A673 (cell line): Measurements from ENCODE around the gene RNFT2. TPM values are rescaled to one million over a fixed set of nuclear protein-coding genes. Genes with fewer than 3 reads are reported as not detected.

Experiments
- BruUV-seq: library from RNA; stranded (reverse); fragments of 400-500 nt; replicated peaks from 2 replicates; lab custom pipeline; 2021; lab: Mats Ljungman, UMichigan
- CTCF ChIA-PET: fragments of 300-600 bp; sonication (Branson Sonifier 250); formaldehyde crosslinking; loops from one replicate; lab custom pipeline; 2022; ENCODE audit warnings: antibody characterized with exemption; lab: Charles Lee
- POLR2A ChIA-PET: fragments of 300-600 bp; sonication (Branson Sonifier 250); formaldehyde crosslinking; loops from one replicate; lab custom pipeline; 2022; ENCODE audit warnings: antibody characterized with exemption; ENCODE audit not compliant: low non-redundant PET; lab: Charles Lee
- DNase-seq: peaks from one replicate; pipeline ENCODE4 v3.0.0-alpha.2; 2015; ENCODE audit warnings: low spot score
- H3K27ac ChIP-seq: fragments of 200-600 bp; sonication (generic); 2 replicates; pipeline ENCODE4 v1.5.1; 2016; ENCODE audit warnings: mixed run types, low read depth, mild to moderate bottlenecking, mixed read lengths, antibody characterized with exemption, low read length; ENCODE audit not compliant: poor library complexity, severe bottlenecking
- H3K27me3 ChIP-seq: fragments of 200-600 bp; sonication (generic); replicated peaks from 2 replicates; pipeline ENCODE4 v1.6.1; 2017; ENCODE audit warnings: mixed run types, low read depth, mild to moderate bottlenecking, mixed read lengths, antibody characterized with exemption, low read length; ENCODE audit not compliant: insufficient read depth, poor library complexity
- H3K36me3 ChIP-seq: fragments of 200-600 bp; sonication (generic); 2 replicates; pipeline ENCODE4 v1.6.1; 2016; ENCODE audit warnings: mixed run types, mild to moderate bottlenecking, mixed read lengths, antibody characterized with exemption, low read length; ENCODE audit not compliant: insufficient read depth, poor library complexity, severe bottlenecking
- H3K4me1 ChIP-seq: fragments of 200-600 bp; sonication (generic); 2 replicates; pipeline ENCODE4 v1.6.1; 2017; ENCODE audit warnings: mixed run types, mild to moderate bottlenecking, mixed read lengths, antibody characterized with exemption, low read length; ENCODE audit not compliant: insufficient read depth, poor library complexity, severe bottlenecking
- H3K4me3 ChIP-seq: fragments of 200-600 bp; sonication (generic); 2 replicates; pipeline ENCODE4 v1.5.1; 2016; ENCODE audit warnings: low read depth, mixed run types, mild to moderate bottlenecking, mixed read lengths, low read length; ENCODE audit not compliant: poor library complexity, severe bottlenecking
- H3K9me3 ChIP-seq: fragments of 200-600 bp; sonication (generic); 2 replicates; pipeline ENCODE4 v1.6.1; 2016; ENCODE audit warnings: mixed run types, low read depth, mild to moderate bottlenecking, mixed read lengths, antibody characterized with exemption, low read length; ENCODE audit not compliant: poor library complexity, severe bottlenecking
- CTCF ChIP-seq: fragments of 300-800, 200-600 bp; sonication (generic); conservative IDR thresholded peaks from 2 replicates; pipeline ENCODE4 v1.5.1; 2017; ENCODE audit warnings: low read depth, mild to moderate bottlenecking, antibody characterized with exemption, low read length, moderate library complexity, mixed read lengths
- EZH2 ChIP-seq: fragments of 200-600 bp; sonication (generic); IDR thresholded peaks from 2 replicates; pipeline ENCODE4 v1.6.1; 2017; ENCODE audit warnings: borderline replicate concordance, low read depth, mild to moderate bottlenecking, mixed read lengths, antibody characterized with exemption, low read length; ENCODE audit not compliant: poor library complexity, severe bottlenecking
- intact Hi-C: fragments of 100-400 bp; cut with micrococcal nuclease; formaldehyde crosslinking; loops from one replicate; pipeline ENCODE4 v1.10.0; 2022; ENCODE audit not compliant: unreplicated experiment
- total RNA-seq: library from RNA; stranded (reverse); gene quantifications from 2 replicates; pipeline ENCODE4 v1.2.3, GENCODE V29; 2021

RNFT2 gene
- total RNA-seq, 1 experiment from 2014 or later: 36.4 TPM

DNA sequence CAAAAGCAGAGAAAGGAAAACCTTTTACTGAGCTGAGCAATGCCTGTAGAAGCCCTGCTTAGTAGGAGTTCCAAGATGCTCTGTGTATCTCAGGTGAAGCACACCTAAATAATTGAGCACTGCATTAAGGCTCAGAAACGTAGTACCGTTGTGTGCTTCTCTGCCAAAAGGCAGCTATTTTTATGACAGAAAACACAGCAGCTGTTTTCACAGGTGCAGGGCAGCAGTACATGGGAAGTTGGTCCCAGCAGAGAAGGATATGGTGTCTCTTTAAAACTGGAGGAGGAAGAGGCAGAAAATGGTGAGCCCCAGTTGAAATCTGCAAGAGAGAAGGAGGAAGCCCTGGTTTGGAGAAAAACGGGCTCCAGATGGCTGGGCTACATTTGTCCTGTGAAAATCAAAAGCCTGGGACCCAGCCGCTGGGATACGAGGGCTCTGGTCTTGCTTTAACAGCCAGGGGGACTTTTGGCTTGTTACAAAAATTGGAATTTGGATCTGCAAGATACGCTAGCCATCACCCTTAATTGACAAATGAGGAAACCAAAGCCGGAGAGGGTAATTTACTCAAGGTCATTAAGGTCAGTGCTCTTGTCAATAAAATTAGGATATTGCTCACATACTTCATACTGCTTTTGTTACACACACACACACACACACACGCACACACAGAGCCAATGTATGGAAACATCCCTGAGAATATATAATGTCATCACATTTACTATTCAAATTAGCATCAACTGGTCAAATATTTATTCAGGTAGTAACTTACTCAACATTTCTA lies 27.6 kb upstream of the RNFT2 start:
- ChIA-PET POLR2A (no interaction called here), CTCF (no interaction called here)
- TF ChIP-seq CTCF (no peak), EZH2 (no peak)
- no peak for DNase-seq
- H3K27ac ChIP-seq: no peak overlapping the region
- BruUV-seq: no TSS peak
- no peaks in the 10 kb centered on the region for H3K36me3 ChIP-seq
- no peak overlapping the region for H3K4me3 ChIP-seq
- H3K4me1 ChIP-seq: peaks cover 35% of the 10 kb centered on the region
- no peaks in the 10 kb centered on the region for H3K9me3 ChIP-seq
- intact Hi-C loops: no loop called here
- H3K27me3 ChIP-seq: no peaks in the 10 kb centered on the region

- DNase-seq: peak; percentile 33
- Histone ChIP-seq H3K4me3 (no peak overlapping the region), H3K9me3 (no peaks in the 10 kb centered on the region), H3K27me3 (no peaks in the 10 kb centered on the region), H3K36me3 (no peaks in the 10 kb centered on the region), H3K4me1 (peaks cover 43% of the 10 kb centered on the region), H3K27ac (no peak overlapping the region)
- no peak for TF ChIP-seq EZH2
- no peak for TF ChIP-seq CTCF
- ChIA-PET POLR2A (no interaction called here), CTCF (no interaction called here)
- intact Hi-C loops: no loop called here
- no TSS peak for BruUV-seq
Observed at GRCh38 chr12:116712458-116713303, 25.4 kb upstream of the RNFT2 start.

DNA sequence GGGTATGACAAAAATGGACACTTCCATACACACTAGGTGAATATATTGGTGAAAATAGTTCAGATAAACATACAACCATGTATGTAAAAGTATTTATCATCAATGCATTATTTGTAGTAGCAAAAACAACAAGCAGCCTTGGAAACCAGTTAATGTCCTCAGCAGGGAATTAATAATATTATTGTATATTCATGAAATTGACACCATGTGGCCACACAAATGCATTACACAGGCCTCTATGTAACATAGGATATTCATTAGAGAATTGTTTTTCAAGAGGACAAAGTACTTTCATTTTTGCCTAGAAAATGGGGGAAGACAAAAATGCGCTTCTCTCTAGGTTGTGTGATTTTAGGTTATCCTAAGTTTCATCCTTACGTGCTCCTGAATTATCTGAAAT lies 24.6 kb upstream of the RNFT2 start:
- intact Hi-C loops: no loop called here
- Histone ChIP-seq H3K4me1 (peaks cover 49% of the 10 kb centered on the region), H3K27ac (no peak overlapping the region), H3K27me3 (no peaks in the 10 kb centered on the region), H3K36me3 (no peaks in the 10 kb centered on the region), H3K4me3 (no peak overlapping the region), H3K9me3 (no peaks in the 10 kb centered on the region)
- ChIA-PET CTCF (no interaction called here), POLR2A (no interaction called here)
- no TSS peak for BruUV-seq
- DNase-seq: no peak
- TF ChIP-seq CTCF (0 out of 2 replicates have a peak, but pooled peaks have one; percentile 16), EZH2 (no peak)
